HepG2 (cell line): Measurements from ENCODE around the gene KDM6B. TPM values are rescaled to one million over a fixed set of nuclear protein-coding genes. Genes with fewer than 3 reads are reported as not detected.

Experiments used
- ASH2L ChIP-seq: fragments of 300-600, 200-600 bp; sonication (generic); IDR thresholded peaks from 2 replicates; pipeline ENCODE4 v1.7.0; 2017; ENCODE audit warnings: low read depth, mild to moderate bottlenecking, moderate library complexity, mixed read lengths, low read length; ENCODE audit not compliant: insufficient read length
- CHD4 ChIP-seq: fragments of 200-600 bp; sonication (generic); IDR thresholded peaks from 2 replicates; pipeline ENCODE4 v1.7.0; 2017; ENCODE audit warnings: mild to moderate bottlenecking, low read length, borderline replicate concordance
- CREM ChIP-seq, 2 experiments: sonication (generic) in 1 of 2; formaldehyde crosslinking in 1 of 2; IDR thresholded peaks; 2 replicates each; pipeline versions ENCODE4 v1.4.0 to v1.6.1; 2016 to 2020; ENCODE audit warnings: antibody characterized with exemption in 1 of 2, mild to moderate bottlenecking in 1 of 2, missing genetic modification reagents in 1 of 2
- FOXA1 ChIP-seq, 2 experiments: fragments of 450-650 bp in 1 of 2; sonication (generic) in 1 of 2; formaldehyde crosslinking in 1 of 2; IDR thresholded peaks; 2 replicates each; pipeline versions ENCODE4 v1.4.0 to v1.6.1; 2016 to 2020; ENCODE audit warnings: missing genetic modification reagents in 1 of 2
- KAT2B ChIP-seq: fragments of 150-350 bp; IDR thresholded peaks from 2 replicates; pipeline ENCODE4 v1.6.1; 2014; ENCODE audit warnings: low read depth, low read length, borderline replicate concordance
- KDM2A ChIP-seq: sonication (generic); formaldehyde crosslinking; IDR thresholded peaks from 2 replicates; pipeline ENCODE4 v1.4.0; 2020; ENCODE audit warnings: low read depth, missing genetic modification reagents, borderline replicate concordance
- KDM5A ChIP-seq: fragments of 200-600 bp; sonication (generic); IDR thresholded peaks from 2 replicates; pipeline ENCODE4 v1.7.0; 2018; ENCODE audit warnings: antibody characterized with exemption, mild to moderate bottlenecking, low read length, borderline replicate concordance
- MXI1 ChIP-seq: IDR thresholded peaks from 3 replicates; pipeline ENCODE4 v1.6.1; 2012; ENCODE audit warnings: low read depth, low read length, inconsistent platforms, borderline replicate concordance
- NRL ChIP-seq: sonication (generic); formaldehyde crosslinking; IDR thresholded peaks from 2 replicates; pipeline ENCODE4 v1.5.0; 2020; ENCODE audit warnings: missing genetic modification reagents, mild to moderate bottlenecking, moderate library complexity, borderline replicate concordance
- POLR2A ChIP-seq, 2 experiments: IDR thresholded peaks; 2 replicates each; pipeline ENCODE4 v1.6.1; 2011; ENCODE audit warnings: low read depth in 2 of 2, low read length in 2 of 2, mild to moderate bottlenecking in 1 of 2, moderate library complexity in 1 of 2; ENCODE audit not compliant: insufficient read depth in 1 of 2
- POLR2G ChIP-seq: fragments of 200-400 bp; formaldehyde crosslinking; IDR thresholded peaks from 2 replicates; pipeline ENCODE4 v1.6.1; 2018; ENCODE audit warnings: mild to moderate bottlenecking, low read depth, low read length, moderate library complexity
- RARA ChIP-seq: IDR thresholded peaks from 2 replicates; pipeline ENCODE4 v1.6.1; 2016; ENCODE audit warnings: missing genetic modification reagents, missing compliant biosample characterization
- RFX3 ChIP-seq: IDR thresholded peaks from 2 replicates; pipeline ENCODE4 v1.6.1; 2016; ENCODE audit warnings: missing biosample characterization, missing genetic modification reagents
- SAP130 ChIP-seq: IDR thresholded peaks from 2 replicates; pipeline ENCODE4 v1.6.1; 2016; ENCODE audit warnings: low read depth
- SMC3 ChIP-seq: IDR thresholded peaks from 2 replicates; pipeline ENCODE4 v1.6.1; 2011; ENCODE audit warnings: low read length, improper control_type of control experiment
- SP2 ChIP-seq: sonication (generic); formaldehyde crosslinking; IDR thresholded peaks from 2 replicates; pipeline ENCODE4 v1.5.1; 2020; ENCODE audit warnings: mild to moderate bottlenecking, missing genetic modification reagents
- SRY ChIP-seq: sonication (generic); formaldehyde crosslinking; IDR thresholded peaks from 2 replicates; pipeline ENCODE4 v1.8.0; 2022; ENCODE audit warnings: mild to moderate bottlenecking, missing genetic modification reagents
- SSRP1 ChIP-seq: IDR thresholded peaks from 2 replicates; pipeline ENCODE4 v1.6.1; 2016; ENCODE audit warnings: control low read depth
- U2AF1 ChIP-seq: fragments of 200-400 bp; formaldehyde crosslinking; optimal IDR thresholded peaks from 2 replicates; pipeline ENCODE3; 2017; ENCODE audit warnings: mild to moderate bottlenecking, low read depth, low read length
- ZNF205 ChIP-seq: IDR thresholded peaks from 2 replicates; pipeline ENCODE4 v1.6.1; 2018; ENCODE audit warnings: missing biosample characterization, missing genetic modification reagents
- ZNF382 ChIP-seq: sonication (generic); formaldehyde crosslinking; IDR thresholded peaks from 2 replicates; pipeline ENCODE4 v1.5.0; 2020; ENCODE audit warnings: missing genetic modification reagents, mild to moderate bottlenecking, borderline replicate concordance
- ZNF709 ChIP-seq: sonication (generic); formaldehyde crosslinking; IDR thresholded peaks from 2 replicates; pipeline ENCODE4 v1.5.0; 2020; ENCODE audit warnings: mild to moderate bottlenecking, missing genetic modification reagents
- ZNF782 ChIP-seq: sonication (generic); formaldehyde crosslinking; IDR thresholded peaks from 2 replicates; pipeline ENCODE4 v1.4.0; 2020; ENCODE audit warnings: missing genetic modification reagents, mild to moderate bottlenecking, borderline replicate concordance
- ZNF788 ChIP-seq: sonication (generic); formaldehyde crosslinking; IDR thresholded peaks from 2 replicates; pipeline ENCODE4 v1.5.0; 2020; ENCODE audit warnings: mild to moderate bottlenecking, missing genetic modification reagents, borderline replicate concordance
- ZSCAN21 ChIP-seq: sonication (generic); formaldehyde crosslinking; IDR thresholded peaks from 2 replicates; pipeline ENCODE4 v1.8.0; 2022; ENCODE audit warnings: mild to moderate bottlenecking, missing genetic modification reagents, moderate library complexity, borderline replicate concordance
- polyA plus RNA-seq, 8 experiments: library from polyadenylated mRNA; depleted of rRNA in 3 of 8; stranded (reverse) in 7 of 8; unstranded in 1 of 8; fragments of >200 nt; fragmentation: Illumina TruSeq in 4 of 8; extraction: Trizol in 4 of 8; gene quantifications; 2 replicates each; pipeline versions ENCODE4 v1.2.1 to v1.2.3, GENCODE V29; 2011 to 2016; ENCODE audit warnings: low read depth in 4 of 8, missing spikeins in 1 of 8, mixed read lengths in 1 of 8; ENCODE audit not compliant: insufficient read depth in 1 of 8
- total RNA-seq, 5 experiments: library from RNA; depleted of rRNA; stranded (reverse); fragments of >200 nt; fragmentation: Illumina TruSeq; extraction: Trizol; gene quantifications; 2 replicates each; pipeline ENCODE4 v1.2.3, GENCODE V29; 2016; ENCODE audit warnings: low read depth in 1 of 5
- TF ChIP-seq, protein P1 (sequence below): sonication (generic); formaldehyde crosslinking; IDR thresholded peaks from 2 replicates; pipeline ENCODE4 v1.4.0; 2020; ENCODE audit warnings: low read depth, mild to moderate bottlenecking, missing genetic modification reagents
- TF ChIP-seq, protein P2 (sequence below): sonication (generic); formaldehyde crosslinking; IDR thresholded peaks from 2 replicates; pipeline ENCODE4 v1.5.1; 2020; ENCODE audit warnings: missing genetic modification reagents, mild to moderate bottlenecking, borderline replicate concordance
- TF ChIP-seq, protein P3 (sequence below): fragments of 450-650 bp; IDR thresholded peaks from 2 replicates; pipeline ENCODE4 v1.6.1; 2016

Gene KDM6B
- total and polyA plus RNA-seq, 2 of the 13 experiments (the other 11 are each of a cell fraction or from before 2014, with no cell fraction given), result 1.3 to 2.1 TPM

DNA sequence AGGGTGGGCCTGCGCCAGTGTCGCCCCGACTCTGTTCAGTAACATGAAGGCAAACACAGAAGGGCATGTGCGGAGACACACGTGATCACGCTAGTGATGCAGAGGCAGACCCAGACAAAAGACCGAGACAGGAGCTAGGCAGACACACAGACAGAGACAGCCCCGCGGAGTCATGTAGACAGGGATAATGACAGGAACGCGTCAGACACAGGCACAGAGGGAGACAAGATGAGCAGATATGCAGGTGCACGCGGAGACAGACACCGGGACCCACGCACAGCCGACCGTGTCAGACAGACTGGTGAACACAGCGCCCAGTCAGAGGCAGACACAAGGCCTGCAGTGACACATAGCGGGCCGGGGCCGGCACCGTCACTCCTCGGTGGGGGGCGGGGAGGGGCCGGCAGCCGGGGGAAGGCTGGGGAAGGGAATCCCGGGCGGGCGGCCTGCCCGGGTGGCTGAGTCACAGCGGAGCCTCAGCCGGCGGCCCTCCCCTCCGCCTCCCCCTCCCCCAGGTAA lies 7.4 kb downstream of the KDM6B start (continued):
- TF ChIP-seq SMC3, result 0 out of 2 replicates have a peak, but pooled peaks have one; percentile 1
- TF ChIP-seq FOXA1 (IDR thresholded peaks at IDR 0.05), result no peak
- TF ChIP-seq FOXA1 (CRISPR knock-in tag; IDR thresholded peaks at IDR 0.05), result 0 out of 2 replicates have a peak, but pooled peaks have one; percentile 10
- TF ChIP-seq KDM5A, result no peak
- TF ChIP-seq SP2 (CRISPR knock-in tag), result peak; percentile 40; the same call in 1 of the 2 replicates
- no peak for TF ChIP-seq ZNF205 (CRISPR knock-in tag)
- peak; percentile 45 to 73; a peak in 3 of 4 replicates for TF ChIP-seq POLR2A (IDR thresholded peaks at IDR 0.05; ENCODE audit: insufficient read depth in 1 of 2, low read depth in 2 of 2, low read length in 2 of 2)
- no peak for TF ChIP-seq CREM (IDR thresholded peaks at IDR 0.05)
- no peak for TF ChIP-seq CREM (CRISPR knock-in tag; IDR thresholded peaks at IDR 0.05)
- TF ChIP-seq POLR2G, result peak; percentile 11; the same call in 1 of the 2 replicates
- peak; percentile 23; the same call in 1 of the 2 replicates for TF ChIP-seq ZNF788 (CRISPR knock-in tag)
- TF ChIP-seq ASH2L, result no peak
- TF ChIP-seq ZSCAN21 (CRISPR knock-in tag), result no peak
- TF ChIP-seq NRL (CRISPR knock-in tag), result 0 out of 2 replicates have a peak, but pooled peaks have one; percentile 11
- TF ChIP-seq, protein P1, sequence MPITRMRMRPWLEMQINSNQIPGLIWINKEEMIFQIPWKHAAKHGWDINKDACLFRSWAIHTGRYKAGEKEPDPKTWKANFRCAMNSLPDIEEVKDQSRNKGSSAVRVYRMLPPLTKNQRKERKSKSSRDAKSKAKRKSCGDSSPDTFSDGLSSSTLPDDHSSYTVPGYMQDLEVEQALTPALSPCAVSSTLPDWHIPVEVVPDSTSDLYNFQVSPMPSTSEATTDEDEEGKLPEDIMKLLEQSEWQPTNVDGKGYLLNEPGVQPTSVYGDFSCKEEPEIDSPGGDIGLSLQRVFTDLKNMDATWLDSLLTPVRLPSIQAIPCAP (CRISPR knock-in tag), result no peak
- TF ChIP-seq RARA (CRISPR knock-in tag), result peak; percentile 44; the same call in 1 of the 2 replicates
- 0 out of 2 replicates have a peak, but pooled peaks have one; percentile 4 for TF ChIP-seq CHD4
- TF ChIP-seq KDM2A, result peak; percentile 4; the same call in 1 of the 2 replicates
- no peak for TF ChIP-seq ZNF709
- TF ChIP-seq KAT2B, result no peak
- peak; percentile 64; the same call in 1 of the 2 replicates for TF ChIP-seq ZNF782 (CRISPR knock-in tag)
- TF ChIP-seq, protein P2, sequence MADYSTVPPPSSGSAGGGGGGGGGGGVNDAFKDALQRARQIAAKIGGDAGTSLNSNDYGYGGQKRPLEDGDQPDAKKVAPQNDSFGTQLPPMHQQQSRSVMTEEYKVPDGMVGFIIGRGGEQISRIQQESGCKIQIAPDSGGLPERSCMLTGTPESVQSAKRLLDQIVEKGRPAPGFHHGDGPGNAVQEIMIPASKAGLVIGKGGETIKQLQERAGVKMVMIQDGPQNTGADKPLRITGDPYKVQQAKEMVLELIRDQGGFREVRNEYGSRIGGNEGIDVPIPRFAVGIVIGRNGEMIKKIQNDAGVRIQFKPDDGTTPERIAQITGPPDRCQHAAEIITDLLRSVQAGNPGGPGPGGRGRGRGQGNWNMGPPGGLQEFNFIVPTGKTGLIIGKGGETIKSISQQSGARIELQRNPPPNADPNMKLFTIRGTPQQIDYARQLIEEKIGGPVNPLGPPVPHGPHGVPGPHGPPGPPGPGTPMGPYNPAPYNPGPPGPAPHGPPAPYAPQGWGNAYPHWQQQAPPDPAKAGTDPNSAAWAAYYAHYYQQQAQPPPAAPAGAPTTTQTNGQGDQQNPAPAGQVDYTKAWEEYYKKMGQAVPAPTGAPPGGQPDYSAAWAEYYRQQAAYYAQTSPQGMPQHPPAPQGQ, result 0 out of 2 replicates have a peak, but pooled peaks have one; percentile 39
- peak; percentile 50; the same call in 1 of the 2 replicates for TF ChIP-seq SRY (CRISPR knock-in tag)
- TF ChIP-seq RFX3 (CRISPR knock-in tag), result no peak
- peak; percentile 71 for TF ChIP-seq SAP130 (CRISPR knock-in tag)
- TF ChIP-seq U2AF1, result peak; percentile 14
- TF ChIP-seq MXI1, result 0 out of 3 replicates have a peak, but pooled peaks have one; percentile 69
- TF ChIP-seq SSRP1, result peak; percentile 95
- no peak for TF ChIP-seq ZNF382 (CRISPR knock-in tag)
- TF ChIP-seq, protein P3, sequence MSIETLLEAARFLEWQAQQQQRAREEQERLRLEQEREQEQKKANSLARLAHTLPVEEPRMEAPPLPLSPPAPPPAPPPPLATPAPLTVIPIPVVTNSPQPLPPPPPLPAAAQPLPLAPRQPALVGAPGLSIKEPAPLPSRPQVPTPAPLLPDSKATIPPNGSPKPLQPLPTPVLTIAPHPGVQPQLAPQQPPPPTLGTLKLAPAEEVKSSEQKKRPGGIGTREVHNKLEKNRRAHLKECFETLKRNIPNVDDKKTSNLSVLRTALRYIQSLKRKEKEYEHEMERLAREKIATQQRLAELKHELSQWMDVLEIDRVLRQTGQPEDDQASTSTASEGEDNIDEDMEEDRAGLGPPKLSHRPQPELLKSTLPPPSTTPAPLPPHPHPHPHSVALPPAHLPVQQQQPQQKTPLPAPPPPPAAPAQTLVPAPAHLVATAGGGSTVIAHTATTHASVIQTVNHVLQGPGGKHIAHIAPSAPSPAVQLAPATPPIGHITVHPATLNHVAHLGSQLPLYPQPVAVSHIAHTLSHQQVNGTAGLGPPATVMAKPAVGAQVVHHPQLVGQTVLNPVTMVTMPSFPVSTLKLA, result peak; percentile 61
